Body of pancreas (tissue), 4 donors: ENCODE data around the gene TENT5C.

Source experiments
- CTCF ChIP-seq, 7 experiments: fragments of 450-650 bp in 4 of 7; fragments of 200-600 bp in 3 of 7; sonication (generic) in 3 of 7; IDR thresholded peaks; one replicate each; pipeline ENCODE4 v1.5.1; 2016 to 2019; ENCODE audit warnings: antibody characterized with exemption in 7 of 7
- POLR2A ChIP-seq, 3 donors: fragments of 450-650 bp; IDR thresholded peaks; one replicate each; pipeline ENCODE4 v1.6.1; 2016; ENCODE audit warnings: antibody characterized with exemption in 3 of 3, mild to moderate bottlenecking in 2 of 3

DNA sequence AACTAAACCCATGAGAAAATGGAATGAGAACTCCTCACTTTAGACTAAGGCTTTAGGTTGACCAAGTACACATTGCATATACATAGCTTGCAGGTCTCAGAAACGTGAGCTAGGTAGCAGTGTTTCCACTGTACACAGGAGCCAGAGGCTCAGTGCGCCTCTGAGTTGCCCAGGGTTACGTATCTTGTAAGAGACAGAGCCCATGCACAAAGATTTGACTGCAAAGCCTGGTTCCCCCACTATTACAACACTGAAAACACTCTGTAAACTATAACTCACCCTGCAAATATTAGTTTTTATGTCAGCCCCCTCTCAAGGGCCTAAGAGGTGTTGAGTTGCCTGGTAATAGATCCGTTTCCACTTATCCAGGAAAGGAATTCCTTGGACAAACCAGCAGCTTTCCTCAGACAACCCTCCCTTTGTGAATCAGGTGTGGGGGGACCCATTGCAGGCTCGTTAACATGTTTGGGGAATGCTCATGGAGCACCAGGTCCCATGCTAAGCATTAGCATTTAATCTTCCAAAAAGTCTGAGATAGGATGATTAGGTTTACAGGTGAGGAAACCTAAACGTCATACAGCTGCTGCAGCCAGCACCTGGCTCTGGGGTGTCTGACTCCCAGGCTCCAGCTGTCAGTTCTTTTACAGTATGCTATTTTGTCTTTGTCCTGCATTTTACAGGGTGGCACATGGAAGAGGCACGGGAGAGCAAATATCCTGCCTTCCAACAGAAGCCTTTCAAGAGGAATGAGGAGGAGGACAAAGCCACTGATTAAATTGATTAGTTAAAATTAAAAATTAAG, 25.7 kb downstream of the TENT5C start:
- TF ChIP-seq CTCF (IDR thresholded peaks at IDR 0.05) (no peak), POLR2A (IDR thresholded peaks at IDR 0.05) (no peak)
